HCT116 (cell line): ENCODE data around the gene SNTG2. TPM values are rescaled to one million over a fixed set of nuclear protein-coding genes. Genes with fewer than 3 reads are reported as not detected.

Experiments used
- ATAC-seq: fragments of 200-7000 bp; cut with Tn5 transposase; 2 replicates; pipeline ENCODE4 v1.9.1; 2020; ENCODE audit warnings: mild to moderate bottlenecking, moderate library complexity
- BruUV-seq: library from RNA; stranded (reverse); fragments of 400-500 nt; replicated peaks from 2 replicates; lab custom pipeline; 2021; lab: Mats Ljungman, UMichigan
- CTCF ChIA-PET: fragments of 300-600 bp; sonication (Branson Sonifier 250); formaldehyde crosslinking; loops from one replicate; lab custom pipeline; 2021; ENCODE audit warnings: antibody characterized with exemption; lab: Charles Lee
- POLR2A ChIA-PET: fragments of 300-600, 350-600 bp; sonication (Branson Sonifier 250); formaldehyde crosslinking; loops from one replicate; lab custom pipeline; 2021; ENCODE audit warnings: antibody characterized with exemption; lab: Charles Lee
- RAD21 ChIA-PET, 2 experiments: fragments of 300-600 bp; sonication (Branson Sonifier 250); formaldehyde crosslinking; loops; one replicate each; lab custom pipeline; 2023; ENCODE audit warnings: low total read pairs in 2 of 2; ENCODE audit not compliant: uncharacterized antibody in 2 of 2, unreplicated experiment in 2 of 2, low non-redundant PET in 1 of 2; lab: Charles Lee
- DNase-seq: peaks from one replicate; pipeline ENCODE4 v3.0.0-alpha.2; 2010; ENCODE audit warnings: low read depth, low spot score
- H2AFZ ChIP-seq: fragments of 200-600 bp; shearing (Covaris generic), sonication (generic); 2 replicates; pipeline ENCODE4 v1.6.1; 2017; ENCODE audit warnings: low read depth, mixed run types, mixed read lengths, antibody characterized with exemption, low read length; ENCODE audit not compliant: poor library complexity, severe bottlenecking
- H3K27ac ChIP-seq: 2 replicates; pipeline ENCODE4 v1.5.1; 2012; ENCODE audit warnings: low read depth, low read length
- H3K27me3 ChIP-seq: fragments of 200-600 bp; sonication (generic); 2 replicates; pipeline ENCODE4 v1.6.1; 2016; ENCODE audit warnings: mixed run types, low read length, mixed read lengths; ENCODE audit not compliant: insufficient read depth
- H3K36me3 ChIP-seq, 2 experiments: fragments of 200-500 bp in 1 of 2; fragments of 200-600 bp in 1 of 2; sonication (Bioruptor generic) in 1 of 2; sonication (generic) in 1 of 2; 2 replicates each; pipeline versions ENCODE4 v1.5.1 to v1.6.1; 2014 to 2016; ENCODE audit warnings: low read length in 2 of 2, inconsistent platforms in 1 of 2, mixed read lengths in 1 of 2, mixed run types in 1 of 2; ENCODE audit not compliant: insufficient read depth in 2 of 2, control insufficient read depth in 1 of 2
- H3K4me1 ChIP-seq, 2 experiments: fragments of 200-600 bp in 1 of 2; sonication (generic) in 1 of 2; 2 replicates each; pipeline versions ENCODE4 v1.5.1 to v1.6.1; 2012 to 2017; ENCODE audit warnings: low read length in 2 of 2, inconsistent platforms in 1 of 2, mild to moderate bottlenecking in 1 of 2, mixed read lengths in 1 of 2, mixed run types in 1 of 2, moderate library complexity in 1 of 2; ENCODE audit not compliant: insufficient read depth in 2 of 2, control insufficient read depth in 1 of 2
- H3K4me2 ChIP-seq: fragments of 200-600 bp; sonication (generic); 2 replicates; pipeline ENCODE4 v1.6.1; 2017; ENCODE audit warnings: mixed run types, low read length, mixed read lengths
- H3K4me3 ChIP-seq, 2 experiments: fragments of 200-600 bp in 1 of 2; sonication (generic) in 1 of 2; replicated peaks in 1 of 2; 2 replicates each; pipeline ENCODE4 v1.5.1; 2011 to 2016; ENCODE audit warnings: low read length in 2 of 2, control low read depth in 1 of 2, low read depth in 1 of 2, mild to moderate bottlenecking in 1 of 2, mixed read lengths in 1 of 2, mixed run types in 1 of 2
- H3K79me2 ChIP-seq: fragments of 200-600 bp; sonication (generic); 2 replicates; pipeline ENCODE4 v1.6.1; 2017; ENCODE audit warnings: mild to moderate bottlenecking, mixed run types, low read length, moderate library complexity, mixed read lengths; ENCODE audit not compliant: insufficient read depth
- H3K9ac ChIP-seq: fragments of 200-600 bp; sonication (generic); 2 replicates; pipeline ENCODE4 v1.6.1; 2016; ENCODE audit warnings: low read length, mixed read lengths
- H3K9me2 ChIP-seq: fragments of 200-600 bp; sonication (generic), shearing (Covaris generic); 2 replicates; pipeline ENCODE4 v1.6.1; 2017; ENCODE audit warnings: mixed run types, mild to moderate bottlenecking, moderate library complexity; ENCODE audit not compliant: insufficient read depth
- H3K9me3 ChIP-seq, 2 experiments: fragments of 200-500 bp in 1 of 2; fragments of 200-600 bp in 1 of 2; sonication (Bioruptor generic) in 1 of 2; sonication (generic) in 1 of 2; 2 replicates each; pipeline ENCODE4 v1.6.1; 2014 to 2017; ENCODE audit warnings: low read length in 2 of 2, mixed read lengths in 2 of 2, inconsistent platforms in 1 of 2, low read depth in 1 of 2, mild to moderate bottlenecking in 1 of 2, mixed run types in 1 of 2, moderate library complexity in 1 of 2; ENCODE audit not compliant: control insufficient read depth in 1 of 2, insufficient read depth in 1 of 2
- H4K20me1 ChIP-seq: fragments of 200-600 bp; sonication (generic), shearing (Covaris generic); 2 replicates; pipeline ENCODE4 v1.6.1; 2017; ENCODE audit warnings: mixed run types, mild to moderate bottlenecking, moderate library complexity; ENCODE audit not compliant: insufficient read depth
- ATF3 ChIP-seq: IDR thresholded peaks from 2 replicates; pipeline ENCODE4 v1.6.1; 2012
- CBX3 ChIP-seq: IDR thresholded peaks from 2 replicates; pipeline ENCODE4 v1.6.1; 2012; ENCODE audit warnings: low read depth
- CEBPB ChIP-seq: IDR thresholded peaks from 2 replicates; pipeline ENCODE4 v1.6.1; 2012; ENCODE audit warnings: low read depth
- ELF1 ChIP-seq: IDR thresholded peaks from 2 replicates; pipeline ENCODE4 v1.6.1; 2012; ENCODE audit warnings: low read depth, borderline replicate concordance
- EZH2phosphoT487 ChIP-seq: fragments of 200-600 bp; IDR thresholded peaks from 2 replicates; pipeline ENCODE4 v1.6.1; 2018; ENCODE audit warnings: antibody characterized with exemption, borderline replicate concordance
- POLR2A ChIP-seq: IDR thresholded peaks from 2 replicates; pipeline ENCODE4 v1.7.0; 2011; ENCODE audit warnings: borderline replicate concordance; ENCODE audit not compliant: insufficient read depth, insufficient read length; ENCODE audit errors: extremely low read depth
- POLR2AphosphoS5 ChIP-seq: IDR thresholded peaks from 2 replicates; pipeline ENCODE4 v1.6.1; 2011; ENCODE audit warnings: mild to moderate bottlenecking, low read depth, low read length, moderate library complexity
- SIN3A ChIP-seq: IDR thresholded peaks from 2 replicates; pipeline ENCODE4 v1.6.1; 2012; ENCODE audit warnings: low read depth
- SRF ChIP-seq: IDR thresholded peaks from 2 replicates; pipeline ENCODE4 v1.6.1; 2012; ENCODE audit warnings: low read depth
- TCF7L2 ChIP-seq: IDR thresholded peaks from 2 replicates; pipeline ENCODE4 v1.7.0; 2011; ENCODE audit warnings: borderline replicate concordance, inconsistent platforms; ENCODE audit not compliant: insufficient read depth, insufficient read length; ENCODE audit errors: extremely low read depth
- YY1 ChIP-seq: IDR thresholded peaks from 2 replicates; pipeline ENCODE4 v1.6.1; 2011; ENCODE audit warnings: low read length, low read depth, moderate library complexity, mild to moderate bottlenecking; ENCODE audit not compliant: insufficient replicate concordance; ENCODE audit errors: extremely low read depth
- intact Hi-C: fragments of 100-400 bp; cut with micrococcal nuclease; formaldehyde crosslinking; loops from 2 replicates; pipeline ENCODE4 v1.10.0; 2022
- total RNA-seq: library from RNA; stranded (reverse); gene quantifications from one replicate; pipeline ENCODE4 v1.2.1, GENCODE V29; 2021; ENCODE audit not compliant: unreplicated experiment
- TF ChIP-seq, protein P1 (sequence below): IDR thresholded peaks from 2 replicates; pipeline ENCODE4 v1.6.1; 2012
- TF ChIP-seq, protein P2 (sequence below), 3 experiments: fragments of 200-600 bp in 1 of 3; sonication (generic) in 1 of 3; IDR thresholded peaks in 2 of 3; conservative IDR thresholded peaks in 1 of 3; 2 replicates each; pipeline ENCODE4 v1.5.1; 2012 to 2017; ENCODE audit warnings: low read depth in 2 of 3, low read length in 2 of 3, antibody characterized with exemption in 1 of 3, borderline replicate concordance in 1 of 3, control low read depth in 1 of 3, mild to moderate bottlenecking in 1 of 3, mixed read lengths in 1 of 3, mixed run types in 1 of 3, moderate library complexity in 1 of 3; ENCODE audit not compliant: insufficient read depth in 1 of 3
- TF ChIP-seq, protein P3 (sequence below): IDR thresholded peaks from 2 replicates; pipeline ENCODE4 v1.6.1; 2012; ENCODE audit warnings: low read depth
- TF ChIP-seq, protein P4 (sequence below): IDR thresholded peaks from 2 replicates; pipeline ENCODE4 v1.6.1; 2011; ENCODE audit warnings: mild to moderate bottlenecking, low read length, moderate library complexity; ENCODE audit not compliant: insufficient replicate concordance; ENCODE audit errors: extremely low read depth

SNTG2 gene
- total RNA-seq, 1 experiment from 2014 or later: not detected

DNA sequence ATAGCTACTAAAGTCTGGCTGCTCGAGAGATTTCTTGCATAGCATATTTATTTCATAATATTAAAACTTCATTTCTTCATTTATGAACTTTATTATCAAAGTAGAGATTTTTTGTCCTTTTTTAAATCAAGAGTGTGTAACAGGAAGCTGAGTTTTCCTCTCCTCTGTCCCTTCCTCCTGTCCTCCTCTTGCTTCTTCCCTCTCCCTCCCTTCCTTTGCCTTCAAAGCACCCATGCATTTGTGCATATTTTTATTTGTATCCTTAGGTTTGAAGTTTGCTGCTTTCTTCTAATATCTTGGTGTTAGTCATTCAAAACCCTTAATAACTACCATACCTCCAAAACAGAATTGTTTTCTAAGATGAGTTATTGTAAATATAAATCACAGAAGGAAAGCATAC is 174.6 kb downstream of the SNTG2 start:
- no peak overlapping the region for H3K27ac ChIP-seq
- BruUV-seq: no TSS peak

More for the DNA sequence above, 174.6 kb downstream of the SNTG2 start:
- ChIA-PET POLR2A (no interaction called here), RAD21 (no interaction called here), CTCF (interaction anchor here (1.1 kb wide), 1 partner anchor 15 kb away, joined by 3 read pairs; no protein-coding TSS in a partner anchor)
- Histone ChIP-seq H3K36me3 (no peaks in the 10 kb centered on the region), H2AFZ (no peak overlapping the region), H3K9ac (no peak overlapping the region), H3K4me1 (no peaks in the 10 kb centered on the region), H3K27me3 (peaks cover 16% of the 10 kb centered on the region), H3K79me2 (no peaks in the 10 kb centered on the region), H3K9me3 (no peaks in the 10 kb centered on the region), H3K4me2 (no peak overlapping the region), H3K4me3 (no peak overlapping the region), H4K20me1 (no peaks in the 10 kb centered on the region), H3K9me2 (no peaks in the 10 kb centered on the region)
- ATAC-seq (no peak), DNase-seq (no peak)
- no peak for TF ChIP-seq SRF
- no peak for TF ChIP-seq SIN3A
- TF ChIP-seq YY1: no peak
- TF ChIP-seq EZH2phosphoT487: no peak
- TF ChIP-seq ELF1: no peak
- TF ChIP-seq, protein P1, sequence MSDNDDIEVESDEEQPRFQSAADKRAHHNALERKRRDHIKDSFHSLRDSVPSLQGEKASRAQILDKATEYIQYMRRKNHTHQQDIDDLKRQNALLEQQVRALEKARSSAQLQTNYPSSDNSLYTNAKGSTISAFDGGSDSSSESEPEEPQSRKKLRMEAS: no peak
- no peak for TF ChIP-seq POLR2A
- TF ChIP-seq TCF7L2: no peak
- no peak for TF ChIP-seq CEBPB
- no peak for TF ChIP-seq POLR2AphosphoS5
- no peak for TF ChIP-seq CBX3
- TF ChIP-seq, protein P2, sequence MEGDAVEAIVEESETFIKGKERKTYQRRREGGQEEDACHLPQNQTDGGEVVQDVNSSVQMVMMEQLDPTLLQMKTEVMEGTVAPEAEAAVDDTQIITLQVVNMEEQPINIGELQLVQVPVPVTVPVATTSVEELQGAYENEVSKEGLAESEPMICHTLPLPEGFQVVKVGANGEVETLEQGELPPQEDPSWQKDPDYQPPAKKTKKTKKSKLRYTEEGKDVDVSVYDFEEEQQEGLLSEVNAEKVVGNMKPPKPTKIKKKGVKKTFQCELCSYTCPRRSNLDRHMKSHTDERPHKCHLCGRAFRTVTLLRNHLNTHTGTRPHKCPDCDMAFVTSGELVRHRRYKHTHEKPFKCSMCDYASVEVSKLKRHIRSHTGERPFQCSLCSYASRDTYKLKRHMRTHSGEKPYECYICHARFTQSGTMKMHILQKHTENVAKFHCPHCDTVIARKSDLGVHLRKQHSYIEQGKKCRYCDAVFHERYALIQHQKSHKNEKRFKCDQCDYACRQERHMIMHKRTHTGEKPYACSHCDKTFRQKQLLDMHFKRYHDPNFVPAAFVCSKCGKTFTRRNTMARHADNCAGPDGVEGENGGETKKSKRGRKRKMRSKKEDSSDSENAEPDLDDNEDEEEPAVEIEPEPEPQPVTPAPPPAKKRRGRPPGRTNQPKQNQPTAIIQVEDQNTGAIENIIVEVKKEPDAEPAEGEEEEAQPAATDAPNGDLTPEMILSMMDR (IDR thresholded peaks at IDR 0.05 in 2 of 3, conservative IDR thresholded peaks at IDR 0.05 in 1 of 3; ENCODE audit: borderline replicate concordance in 1 of 3, insufficient read depth in 1 of 3, low read depth in 2 of 3, low read length in 2 of 3): no peak
- TF ChIP-seq, protein P3, sequence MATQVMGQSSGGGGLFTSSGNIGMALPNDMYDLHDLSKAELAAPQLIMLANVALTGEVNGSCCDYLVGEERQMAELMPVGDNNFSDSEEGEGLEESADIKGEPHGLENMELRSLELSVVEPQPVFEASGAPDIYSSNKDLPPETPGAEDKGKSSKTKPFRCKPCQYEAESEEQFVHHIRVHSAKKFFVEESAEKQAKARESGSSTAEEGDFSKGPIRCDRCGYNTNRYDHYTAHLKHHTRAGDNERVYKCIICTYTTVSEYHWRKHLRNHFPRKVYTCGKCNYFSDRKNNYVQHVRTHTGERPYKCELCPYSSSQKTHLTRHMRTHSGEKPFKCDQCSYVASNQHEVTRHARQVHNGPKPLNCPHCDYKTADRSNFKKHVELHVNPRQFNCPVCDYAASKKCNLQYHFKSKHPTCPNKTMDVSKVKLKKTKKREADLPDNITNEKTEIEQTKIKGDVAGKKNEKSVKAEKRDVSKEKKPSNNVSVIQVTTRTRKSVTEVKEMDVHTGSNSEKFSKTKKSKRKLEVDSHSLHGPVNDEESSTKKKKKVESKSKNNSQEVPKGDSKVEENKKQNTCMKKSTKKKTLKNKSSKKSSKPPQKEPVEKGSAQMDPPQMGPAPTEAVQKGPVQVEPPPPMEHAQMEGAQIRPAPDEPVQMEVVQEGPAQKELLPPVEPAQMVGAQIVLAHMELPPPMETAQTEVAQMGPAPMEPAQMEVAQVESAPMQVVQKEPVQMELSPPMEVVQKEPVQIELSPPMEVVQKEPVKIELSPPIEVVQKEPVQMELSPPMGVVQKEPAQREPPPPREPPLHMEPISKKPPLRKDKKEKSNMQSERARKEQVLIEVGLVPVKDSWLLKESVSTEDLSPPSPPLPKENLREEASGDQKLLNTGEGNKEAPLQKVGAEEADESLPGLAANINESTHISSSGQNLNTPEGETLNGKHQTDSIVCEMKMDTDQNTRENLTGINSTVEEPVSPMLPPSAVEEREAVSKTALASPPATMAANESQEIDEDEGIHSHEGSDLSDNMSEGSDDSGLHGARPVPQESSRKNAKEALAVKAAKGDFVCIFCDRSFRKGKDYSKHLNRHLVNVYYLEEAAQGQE: no peak
- TF ChIP-seq ATF3: no peak
- TF ChIP-seq, protein P4, sequence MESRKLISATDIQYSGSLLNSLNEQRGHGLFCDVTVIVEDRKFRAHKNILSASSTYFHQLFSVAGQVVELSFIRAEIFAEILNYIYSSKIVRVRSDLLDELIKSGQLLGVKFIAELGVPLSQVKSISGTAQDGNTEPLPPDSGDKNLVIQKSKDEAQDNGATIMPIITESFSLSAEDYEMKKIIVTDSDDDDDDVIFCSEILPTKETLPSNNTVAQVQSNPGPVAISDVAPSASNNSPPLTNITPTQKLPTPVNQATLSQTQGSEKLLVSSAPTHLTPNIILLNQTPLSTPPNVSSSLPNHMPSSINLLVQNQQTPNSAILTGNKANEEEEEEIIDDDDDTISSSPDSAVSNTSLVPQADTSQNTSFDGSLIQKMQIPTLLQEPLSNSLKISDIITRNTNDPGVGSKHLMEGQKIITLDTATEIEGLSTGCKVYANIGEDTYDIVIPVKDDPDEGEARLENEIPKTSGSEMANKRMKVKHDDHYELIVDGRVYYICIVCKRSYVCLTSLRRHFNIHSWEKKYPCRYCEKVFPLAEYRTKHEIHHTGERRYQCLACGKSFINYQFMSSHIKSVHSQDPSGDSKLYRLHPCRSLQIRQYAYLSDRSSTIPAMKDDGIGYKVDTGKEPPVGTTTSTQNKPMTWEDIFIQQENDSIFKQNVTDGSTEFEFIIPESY: no peak
- intact Hi-C loops: no loop called here
